ENCODE measurements around the gene WDR86.

Gene WDR86

GRCh38 chr7:151394076-151395035 lies 15.5 kb downstream of the WDR86 start:
- ATAC-seq, result no peak
- TF ChIP-seq OSR1 (CRISPR knock-in tag; IDR thresholded peaks at IDR 0.05), result no peak
- no peak for TF ChIP-seq CREB5 (CRISPR knock-in tag; IDR thresholded peaks at IDR 0.05; ENCODE audit: low read depth)
- TF ChIP-seq ESRRG (CRISPR knock-in tag; IDR thresholded peaks at IDR 0.05), result no peak
- TF ChIP-seq CSRNP3 (CRISPR knock-in tag; IDR thresholded peaks at IDR 0.05), result no peak
- TF ChIP-seq RARB (CRISPR knock-in tag; IDR thresholded peaks at IDR 0.05), result no peak
- no peak for TF ChIP-seq ZFP30 (CRISPR knock-in tag; IDR thresholded peaks at IDR 0.05)
- TF ChIP-seq ZNF565 (CRISPR knock-in tag; conservative IDR thresholded peaks at IDR 0.05; ENCODE audit: low read depth), result no peak
- TF ChIP-seq POU6F1 (CRISPR knock-in tag; IDR thresholded peaks at IDR 0.05; ENCODE audit: borderline replicate concordance, low read depth), result no peak
- TF ChIP-seq PATZ1 (CRISPR knock-in tag; IDR thresholded peaks at IDR 0.05; ENCODE audit: borderline replicate concordance), result no peak
- TF ChIP-seq PPARA (CRISPR knock-in tag; IDR thresholded peaks at IDR 0.05; ENCODE audit: borderline replicate concordance), result no peak
- no peak for TF ChIP-seq ZNF70 (CRISPR knock-in tag; IDR thresholded peaks at IDR 0.05)
- no peak for TF ChIP-seq ZNF8 (CRISPR knock-in tag; IDR thresholded peaks at IDR 0.05)
- no peak for TF ChIP-seq ISL1 (CRISPR knock-in tag; IDR thresholded peaks at IDR 0.05)

- no peak for TF ChIP-seq ZC3H10 (CRISPR knock-in tag; IDR thresholded peaks at IDR 0.05)
- TF ChIP-seq ZNF8 (CRISPR knock-in tag; IDR thresholded peaks at IDR 0.05), result no peak
- TF ChIP-seq PPARA (CRISPR knock-in tag; IDR thresholded peaks at IDR 0.05; ENCODE audit: borderline replicate concordance), result no peak
- no peak for TF ChIP-seq ZFP30 (CRISPR knock-in tag; IDR thresholded peaks at IDR 0.05)
- TF ChIP-seq ZNF70 (CRISPR knock-in tag; IDR thresholded peaks at IDR 0.05), result no peak
- no peak for TF ChIP-seq CSRNP3 (CRISPR knock-in tag; IDR thresholded peaks at IDR 0.05)
- no peak for TF ChIP-seq ISL1 (CRISPR knock-in tag; IDR thresholded peaks at IDR 0.05)
- no peak for ATAC-seq
Observed at GRCh38 chr7:151393031-151393977, 16.5 kb downstream of the WDR86 start.

- TF ChIP-seq POU6F1 (CRISPR knock-in tag; IDR thresholded peaks at IDR 0.05; ENCODE audit: borderline replicate concordance, low read depth), result no peak
- TF ChIP-seq GLIS3 (CRISPR knock-in tag; IDR thresholded peaks at IDR 0.05), result no peak
- TF ChIP-seq CREB5 (CRISPR knock-in tag; IDR thresholded peaks at IDR 0.05; ENCODE audit: low read depth), result no peak
- no peak for TF ChIP-seq ZNF565 (CRISPR knock-in tag; conservative IDR thresholded peaks at IDR 0.05; ENCODE audit: low read depth)
- no peak for ATAC-seq
Observed at GRCh38 chr7:151392426-151392825, 17.4 kb downstream of the WDR86 start.

All from SK-N-SH treated with all-trans-retinoic acid at 6 μM for 48 hours (cell line).